B cell (primary cell): Measurements from ENCODE around the gene NCAM1. TPM values are rescaled to one million over a fixed set of nuclear protein-coding genes. Genes with fewer than 3 reads are reported as not detected.

Experiments
- ATAC-seq: fragments of 200-7000 bp; cut with Tn5 transposase; one replicate; pipeline ENCODE4 v1.10.0; 2021; ENCODE audit warnings: low read depth, mild to moderate bottlenecking, moderate number of reproducible peaks, moderate library complexity
- CTCF ChIA-PET: fragments of 350-600 bp; sonication (Branson Sonifier 250); formaldehyde crosslinking; loops from one replicate; lab custom pipeline; 2021; ENCODE audit warnings: antibody characterized with exemption, inconsistent platforms; lab: Charles Lee
- POLR2A ChIA-PET: fragments of 350-600 bp; sonication (Branson Sonifier 250); formaldehyde crosslinking; loops from one replicate; lab custom pipeline; 2021; ENCODE audit warnings: antibody characterized with exemption; lab: Charles Lee
- DNase-seq: peaks from one replicate; pipeline ENCODE4 v3.0.0; 2013
- H2AFZ ChIP-seq: 2 replicates; pipeline ENCODE4 v1.6.1; 2012; ENCODE audit warnings: mild to moderate bottlenecking, low read depth, low read length; ENCODE audit not compliant: insufficient read depth, poor library complexity, severe bottlenecking
- H3K27ac ChIP-seq, 2 donors: 1 replicate in 1 of 2; 2 replicates in 1 of 2; pipeline ENCODE4 v1.5.1; 2012 to 2013; ENCODE audit warnings: low read length in 2 of 2, mild to moderate bottlenecking in 2 of 2, moderate library complexity in 1 of 2
- H3K27me3 ChIP-seq, 4 experiments: fragments of 200-600 bp in 1 of 4; sonication (generic) in 1 of 4; replicated peaks in 1 of 4; 1 replicate in 2 of 4; 2 replicates in 2 of 4; pipeline versions ENCODE4 v1.6.1 to v1.7.0; 2013 to 2016; ENCODE audit warnings: low read length in 3 of 4, mild to moderate bottlenecking in 2 of 4, mixed read lengths in 1 of 4, moderate library complexity in 1 of 4; ENCODE audit not compliant: insufficient read depth in 4 of 4, control insufficient read depth in 3 of 4; ENCODE audit errors: control extremely low read depth in 1 of 4
- H3K36me3 ChIP-seq, 2 experiments: replicated peaks in 1 of 2; 1 replicate in 1 of 2; 2 replicates in 1 of 2; pipeline versions ENCODE4 v1.6.1 to v1.7.1; 2013; ENCODE audit warnings: low read length in 1 of 2; ENCODE audit not compliant: insufficient read depth in 2 of 2, control insufficient read depth in 1 of 2; ENCODE audit errors: control extremely low read depth in 1 of 2, extremely low read depth in 1 of 2
- H3K4me1 ChIP-seq, 2 donors: fragments of 200-600 bp in 1 of 2; sonication (generic) in 1 of 2; 1 replicate in 1 of 2; 2 replicates in 1 of 2; pipeline versions ENCODE4 v1.5.1 to v1.6.1; 2013 to 2017; ENCODE audit warnings: low read length in 2 of 2; ENCODE audit not compliant: control insufficient read depth in 2 of 2, insufficient read depth in 2 of 2
- H3K4me2 ChIP-seq: replicated peaks from 2 replicates; pipeline ENCODE3; 2012; ENCODE audit warnings: mild to moderate bottlenecking, low read depth, low read length; ENCODE audit not compliant: poor library complexity, severe bottlenecking
- H3K4me3 ChIP-seq, 5 experiments: fragments of 200-600 bp in 1 of 5; sonication (generic) in 1 of 5; 1 replicate in 3 of 5; 2 replicates in 2 of 5; pipeline versions ENCODE4 v1.5.1 to v1.7.0; 2011 to 2016; ENCODE audit warnings: low read length in 4 of 5, mild to moderate bottlenecking in 4 of 5, low read depth in 2 of 5, control low read depth in 1 of 5, moderate library complexity in 1 of 5; ENCODE audit not compliant: insufficient read depth in 1 of 5; ENCODE audit errors: control extremely low read depth in 1 of 5, extremely low read depth in 1 of 5
- H3K79me2 ChIP-seq: fragments of 200-600 bp; sonication (generic); one replicate; pipeline ENCODE4 v1.6.0; 2016; ENCODE audit warnings: low read length; ENCODE audit not compliant: control insufficient read depth, insufficient read depth
- H3K9ac ChIP-seq: fragments of 200-600 bp; sonication (generic); 2 replicates; pipeline ENCODE4 v1.6.1; 2017; ENCODE audit warnings: mild to moderate bottlenecking, low read length, moderate library complexity
- H3K9me3 ChIP-seq, 3 donors: one replicate each; pipeline versions ENCODE4 v1.6.1 to v1.7.1; 2013; ENCODE audit warnings: low read length in 2 of 3; ENCODE audit not compliant: control insufficient read depth in 2 of 3, insufficient read depth in 1 of 3; ENCODE audit errors: control extremely low read depth in 1 of 3
- H4K20me1 ChIP-seq: 2 replicates; pipeline ENCODE4 v1.6.0; 2012; ENCODE audit warnings: mild to moderate bottlenecking, low read length; ENCODE audit not compliant: insufficient read depth, control insufficient read depth, poor library complexity, severe bottlenecking
- H3K27ac Mint-ChIP-seq: one replicate; pipeline ENCODE4 v1.8.0; 2021; ENCODE audit warnings: mixed read lengths
- H3K27me3 Mint-ChIP-seq: one replicate; pipeline ENCODE4 v1.8.0; 2021; ENCODE audit warnings: mixed read lengths
- H3K4me1 Mint-ChIP-seq: one replicate; pipeline ENCODE4 v1.8.0; 2021; ENCODE audit warnings: mixed read lengths
- H3K4me3 Mint-ChIP-seq: one replicate; pipeline ENCODE4 v1.8.0; 2021; ENCODE audit warnings: mixed read lengths
- H3K9me3 Mint-ChIP-seq: one replicate; pipeline ENCODE4 v1.8.0; 2022; ENCODE audit warnings: mixed read lengths; ENCODE audit not compliant: insufficient read depth
- CTCF ChIP-seq: fragments of 200-600 bp; IDR thresholded peaks from one replicate; pipeline ENCODE4 v1.8.0; 2022; ENCODE audit warnings: antibody characterized with exemption, mild to moderate bottlenecking
- EZH2 ChIP-seq: IDR thresholded peaks from 2 replicates; pipeline ENCODE4 v1.6.1; 2012; ENCODE audit warnings: borderline replicate concordance, low read depth, mild to moderate bottlenecking, moderate library complexity, low read length; ENCODE audit not compliant: insufficient read depth, poor library complexity, severe bottlenecking
- WGBS: methylation state at CpG from one replicate; pipeline ENCODE4 v1.1.5; 2013; ENCODE audit warnings: missing lambda C conversion rate; ENCODE audit not compliant: insufficient coverage; 5-methylcytosine and 5-hydroxymethylcytosine counted together
- intact Hi-C: fragments of 100-400 bp; cut with micrococcal nuclease; formaldehyde crosslinking; loops from one replicate; pipeline ENCODE4 v1.10.0; 2022
- polyA plus RNA-seq: library from polyadenylated mRNA; depleted of rRNA; stranded (reverse); fragments of >200 nt; gene quantifications from 2 replicates; pipeline ENCODE4 v1.2.3, GENCODE V29; 2012
- total RNA-seq, 2 donors: library from RNA; stranded (reverse); fragments of 120-200 nt in 1 of 2; gene quantifications; 1 replicate in 1 of 2; 2 replicates in 1 of 2; pipeline versions ENCODE4 v1.2.3 to v1.2.4, GENCODE V29; 2013 to 2022

The NCAM1 gene
- total and polyA plus RNA-seq, 2 donors (not counting 1 experiment from before 2014, with no cell fraction given) = 0.37 TPM; not detected in 1

- intact Hi-C loops = no loop called here
- no peak overlapping the region for H3K9ac ChIP-seq
- DNase-seq = no peak
- ATAC-seq = no peak
- no peaks in the 10 kb centered on the region for H4K20me1 ChIP-seq
- no peaks in the 10 kb centered on the region for H3K9me3 Mint-ChIP-seq
- H3K36me3 ChIP-seq = no peaks in the 10 kb centered on the region
- H3K27ac ChIP-seq = no peak overlapping the region
- H3K27me3 ChIP-seq = no peaks in the 10 kb centered on the region
- ChIA-PET POLR2A (no interaction called here), CTCF (no interaction called here)
- no peaks in the 10 kb centered on the region for H3K4me1 ChIP-seq
- 90% methylated on average over 2 of the region's 4 CpGs for WGBS
- H3K9me3 ChIP-seq = no peaks in the 10 kb centered on the region
- no peak overlapping the region for H3K4me3 Mint-ChIP-seq
- no peaks in the 10 kb centered on the region for H3K4me1 Mint-ChIP-seq
- TF ChIP-seq EZH2 (no peak), CTCF (no peak)
- H3K27me3 Mint-ChIP-seq = no peaks in the 10 kb centered on the region
- no peak overlapping the region for H3K4me2 ChIP-seq
- H3K4me3 ChIP-seq = no peak overlapping the region
- H3K79me2 ChIP-seq = no peaks in the 10 kb centered on the region
- H2AFZ ChIP-seq = no peak overlapping the region
- H3K27ac Mint-ChIP-seq = no peak overlapping the region
Measured at GRCh38 chr11:112929432-112929831, 31.8 kb upstream of the NCAM1 start.

- ATAC-seq (no peak), DNase-seq (no peak)
- Histone ChIP-seq H3K4me3 (no peak overlapping the region), H3K27me3 (no peaks in the 10 kb centered on the region), H3K79me2 (no peaks in the 10 kb centered on the region), H2AFZ (no peak overlapping the region), H3K9me3 (peaks cover 0 to 4% (median 0%) of the 10 kb centered on the region in 3 donors), H3K27ac (no peak overlapping the region), H4K20me1 (no peaks in the 10 kb centered on the region), H3K4me2 (no peak overlapping the region), H3K36me3 (no peaks in the 10 kb centered on the region), H3K9ac (no peak overlapping the region), H3K4me1 (no peaks in the 10 kb centered on the region)
- WGBS = 82% methylated on average over 3 of the region's 4 CpGs
- POLR2A ChIA-PET = no interaction called here
- CTCF ChIA-PET = no interaction called here
- intact Hi-C loops = no loop called here
- Mint-ChIP-seq H3K4me3 (no peak overlapping the region), H3K27me3 (no peaks in the 10 kb centered on the region), H3K27ac (no peak overlapping the region), H3K4me1 (no peaks in the 10 kb centered on the region), H3K9me3 (no peaks in the 10 kb centered on the region)
- TF ChIP-seq CTCF (no peak), EZH2 (no peak)
Measured at GRCh38 chr11:112931703-112932102, 29.5 kb upstream of the NCAM1 start.
